Measurements from ENCODE around the gene MS4A6E.

MS4A6E gene

DNA sequence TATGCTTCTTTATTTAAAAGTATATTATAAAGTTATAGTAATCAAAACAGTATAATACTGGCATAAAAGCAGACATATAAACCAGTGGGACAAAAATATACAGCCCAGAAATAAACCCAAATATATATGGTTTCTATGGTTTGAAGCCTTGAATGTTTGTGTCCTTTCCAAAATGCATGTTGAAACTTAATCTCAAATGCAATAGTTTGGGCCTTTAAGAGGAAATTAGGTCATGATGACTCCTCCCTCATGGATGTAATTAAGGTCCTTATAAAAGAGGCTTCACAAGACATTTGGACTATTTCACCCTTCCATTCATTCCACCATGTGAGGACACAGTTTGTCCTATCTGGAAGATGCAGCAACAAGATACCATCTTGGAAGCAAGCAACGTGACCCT, at the start of gene MS4A6E:
MS4A6E (plus strand) TSS at position 301 of the 400 bp plus-strand sequence. CDS start 7,641 bp downstream, outside the sequence.
- TF ChIP-seq CTCF (IDR thresholded peaks at IDR 0.05) = no peak

GRCh38 chr11:60280412-60280811, 46.6 kb upstream of the MS4A6E start, which contains the start of gene MS4A4A:
MS4A4A (plus strand) TSS chr11:60280666; CDS start chr11:60280676, 10 bp downstream.
- no peak for TF ChIP-seq CTCF (IDR thresholded peaks at IDR 0.05)

DNA sequence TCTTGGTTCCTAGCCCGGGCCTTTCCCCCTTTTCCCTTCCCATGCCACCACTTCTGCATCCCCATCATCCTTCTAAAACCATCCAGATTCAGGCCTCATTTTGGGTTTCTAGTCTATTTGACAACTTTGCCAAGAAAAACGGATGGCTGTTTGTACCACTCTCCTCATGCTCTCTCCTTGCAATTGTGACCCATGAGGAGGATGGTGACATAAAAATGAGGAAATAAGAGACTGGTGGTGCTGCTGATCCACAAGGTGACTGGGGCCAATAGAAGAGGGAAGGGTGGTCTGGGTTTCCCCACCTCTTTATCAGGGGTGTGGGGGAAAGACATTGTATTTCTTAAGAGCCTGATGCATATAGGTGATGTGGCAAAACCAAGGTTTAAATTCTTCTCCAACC, 45.6 kb upstream of the MS4A6E start:
- TF ChIP-seq CTCF (IDR thresholded peaks at IDR 0.05) = no peak

DNA sequence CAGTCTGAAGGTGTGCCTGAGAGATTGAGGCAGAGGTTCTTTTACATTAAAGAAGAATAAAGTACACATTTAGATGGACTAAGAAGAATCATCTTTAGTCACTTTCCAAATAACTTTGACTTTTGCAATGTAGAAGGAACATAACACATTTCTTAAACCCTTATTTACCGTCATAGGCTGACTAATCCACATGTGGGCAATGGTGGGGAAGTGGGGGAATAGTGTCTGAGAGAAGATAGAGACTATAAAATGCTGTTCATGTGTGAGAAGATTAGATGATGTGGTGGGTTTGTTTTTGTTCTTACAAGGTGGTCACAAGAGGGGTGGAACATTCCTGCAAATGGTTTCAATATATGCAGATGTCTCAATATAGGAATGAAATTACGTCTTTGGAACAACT, 44.8 kb upstream of the MS4A6E start:
- TF ChIP-seq CTCF (IDR thresholded peaks at IDR 0.05) = no peak

DNA sequence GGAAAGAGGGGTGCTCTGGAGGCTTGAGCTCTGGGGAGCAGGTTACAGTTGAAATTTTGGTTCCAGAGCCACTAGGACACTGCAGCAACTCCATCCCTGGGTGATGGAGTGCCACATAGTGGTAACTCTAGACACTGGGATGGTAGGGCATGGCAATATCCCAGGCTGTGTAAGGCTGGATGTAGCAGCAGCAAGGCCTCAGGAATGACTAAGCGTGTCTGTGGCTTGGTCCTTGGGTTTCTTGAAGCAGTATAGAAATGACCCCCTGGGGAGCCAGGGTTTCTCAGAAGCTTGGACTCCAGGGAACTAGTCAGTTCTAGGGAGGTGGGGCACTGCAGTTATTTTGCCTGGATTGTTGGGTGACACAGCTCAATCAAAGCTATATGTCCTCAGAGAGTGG, 38.5 kb upstream of the MS4A6E start:
- no peak for TF ChIP-seq CTCF (IDR thresholded peaks at IDR 0.05)

- TF ChIP-seq CTCF (IDR thresholded peaks at IDR 0.05) = no peak
Measured at GRCh38 chr11:60292145-60292544, 34.9 kb upstream of the MS4A6E start.

GRCh38 chr11:60301178-60301577, 25.9 kb upstream of the MS4A6E start:
- TF ChIP-seq CTCF (IDR thresholded peaks at IDR 0.05) = no peak

- no peak for TF ChIP-seq CTCF (IDR thresholded peaks at IDR 0.05)
Measured at GRCh38 chr11:60303661-60304060, 23.4 kb upstream of the MS4A6E start.
